HepG2 (cell line): ENCODE results near the gene DDR1. TPM values are rescaled to one million over a fixed set of nuclear protein-coding genes. Genes with fewer than 3 reads are reported as not detected.

Experiments used
- ATAC-seq: fragments of 200-7000 bp; cut with Tn5 transposase; 3 replicates; pipeline ENCODE4 v1.9.1; 2020; ENCODE audit warnings: mild to moderate bottlenecking, moderate library complexity
- BruUV-seq: library from RNA; stranded (reverse); fragments of 400-500 nt; replicated peaks from 2 replicates; lab custom pipeline; 2021; lab: Mats Ljungman, UMichigan
- CTCF ChIA-PET: fragments of 300-600 bp; formaldehyde crosslinking; extraction: SDS; loops from one replicate; lab custom pipeline; 2021; ENCODE audit warnings: low total read pairs, inconsistent platforms, low intra/inter-chr PET ratio; lab: Yijun Ruan, JAX
- POLR2A ChIA-PET: fragments of 350-600 bp; sonication (Branson Sonifier 250); formaldehyde crosslinking; loops from one replicate; lab custom pipeline; 2020; ENCODE audit warnings: antibody characterized with exemption, inconsistent platforms; lab: Yijun Ruan, JAX
- DNase-seq: peaks from one replicate; pipeline ENCODE4 v3.0.0-alpha.2; 2015; ENCODE audit warnings: low spot score
- FAIRE-seq: peaks from 3 replicates; lab custom pipeline; 2011; peaks lifted over from hg19 to GRCh38; lab: Jason Lieb, UNC
- H2AFZ ChIP-seq: one replicate; pipeline ENCODE4 v1.6.1; 2011; ENCODE audit warnings: low read length, inconsistent platforms
- H3K27ac ChIP-seq: fragments of 300-600 bp; 3 replicates; pipeline ENCODE4 v1.8.0; 2011; ENCODE audit warnings: mixed run types, mild to moderate bottlenecking, mixed read lengths, low read length, inconsistent platforms; ENCODE audit not compliant: insufficient read depth; ENCODE audit errors: extremely low read length
- H3K27me3 ChIP-seq, 2 experiments: fragments of 200-600 bp in 1 of 2; 2 replicates in 1 of 2; 3 replicates in 1 of 2; pipeline versions ENCODE4 v1.6.0 to v1.8.0; 2011; ENCODE audit warnings: low read length in 2 of 2, mild to moderate bottlenecking in 2 of 2, moderate library complexity in 2 of 2, inconsistent platforms in 1 of 2; ENCODE audit not compliant: insufficient read depth in 2 of 2, control insufficient read depth in 1 of 2
- H3K36me3 ChIP-seq, 2 experiments: fragments of 200-600 bp in 1 of 2; replicated peaks in 1 of 2; 2 replicates in 1 of 2; 3 replicates in 1 of 2; pipeline versions ENCODE4 v1.5.1 to v1.8.0; 2011; ENCODE audit warnings: low read length in 2 of 2, inconsistent platforms in 1 of 2; ENCODE audit not compliant: insufficient read depth in 2 of 2, control insufficient read depth in 1 of 2
- H3K4me1 ChIP-seq: 2 replicates; pipeline ENCODE4 v1.5.1; 2012; ENCODE audit warnings: low read length, inconsistent platforms; ENCODE audit not compliant: insufficient read depth
- H3K4me2 ChIP-seq: 2 replicates; pipeline ENCODE4 v1.6.0; 2011; ENCODE audit warnings: low read depth, low read length, inconsistent platforms
- H3K4me3 ChIP-seq, 3 experiments: fragments of 200-600 bp in 1 of 3; sonication (generic), shearing (Covaris generic) in 1 of 3; replicated peaks in 1 of 3; 2 replicates each; pipeline ENCODE4 v1.5.1; 2011 to 2016; ENCODE audit warnings: low read length in 3 of 3, inconsistent platforms in 2 of 3, low read depth in 2 of 3, mild to moderate bottlenecking in 2 of 3, control low read depth in 1 of 3, mixed read lengths in 1 of 3; ENCODE audit not compliant: insufficient read depth in 1 of 3
- H3K79me2 ChIP-seq: one replicate; pipeline ENCODE4 v1.6.1; 2011; ENCODE audit warnings: low read length, inconsistent platforms; ENCODE audit not compliant: insufficient read depth
- H3K9ac ChIP-seq: 2 replicates; pipeline ENCODE4 v1.6.0; 2011; ENCODE audit warnings: mild to moderate bottlenecking, low read depth, low read length, inconsistent platforms; ENCODE audit not compliant: insufficient read depth
- H3K9me3 ChIP-seq: 2 replicates; pipeline ENCODE4 v1.5.1; 2012; ENCODE audit warnings: mild to moderate bottlenecking, low read length
- H4K20me1 ChIP-seq: 2 replicates; pipeline ENCODE4 v1.6.0; 2011; ENCODE audit warnings: inconsistent platforms, mild to moderate bottlenecking, low read length, moderate library complexity; ENCODE audit not compliant: insufficient read depth
- AFF4 ChIP-seq: sonication (generic); formaldehyde crosslinking; IDR thresholded peaks from 2 replicates; pipeline ENCODE4 v1.4.0; 2020; ENCODE audit warnings: missing genetic modification reagents
- DMTF1 ChIP-seq: sonication (generic); formaldehyde crosslinking; IDR thresholded peaks from 2 replicates; pipeline ENCODE4 v1.4.0; 2020; ENCODE audit warnings: mild to moderate bottlenecking, missing genetic modification reagents
- DR1 ChIP-seq: sonication (generic); formaldehyde crosslinking; IDR thresholded peaks from 2 replicates; pipeline ENCODE4 v1.8.0; 2021; ENCODE audit warnings: mild to moderate bottlenecking, missing genetic modification reagents, inconsistent platforms
- HNRNPUL1 ChIP-seq: fragments of 200-400 bp; formaldehyde crosslinking; IDR thresholded peaks from 2 replicates; pipeline ENCODE4 v1.6.1; 2017; ENCODE audit warnings: low read depth, mild to moderate bottlenecking, low read length, moderate library complexity
- MBD4 ChIP-seq: IDR thresholded peaks from 2 replicates; pipeline ENCODE4 v1.6.1; 2012; ENCODE audit warnings: low read length, inconsistent platforms, borderline replicate concordance
- PRMT3 ChIP-seq: sonication (generic); formaldehyde crosslinking; IDR thresholded peaks from 2 replicates; pipeline ENCODE4 v1.8.1; 2022; ENCODE audit warnings: low read depth, mild to moderate bottlenecking, moderate library complexity, missing genetic modification reagents, borderline replicate concordance
- STAG1 ChIP-seq: sonication (generic); formaldehyde crosslinking; IDR thresholded peaks from 2 replicates; pipeline ENCODE4 v1.4.0; 2020; ENCODE audit warnings: missing genetic modification reagents
- TAF15 ChIP-seq: fragments of 200-400 bp; formaldehyde crosslinking; IDR thresholded peaks from one replicate; pipeline ENCODE4 v1.6.1; 2018; ENCODE audit warnings: mild to moderate bottlenecking, low read depth, low read length; ENCODE audit not compliant: poor library complexity, severe bottlenecking
- ZBTB1 ChIP-seq: sonication (generic); formaldehyde crosslinking; IDR thresholded peaks from 2 replicates; pipeline ENCODE4 v1.4.0; 2020; ENCODE audit warnings: missing genetic modification reagents, borderline replicate concordance
- ZBTB10 ChIP-seq: sonication (generic); formaldehyde crosslinking; IDR thresholded peaks from 2 replicates; pipeline ENCODE4 v1.4.0; 2020; ENCODE audit warnings: missing genetic modification reagents, borderline replicate concordance
- ZNF224 ChIP-seq: sonication (generic); formaldehyde crosslinking; IDR thresholded peaks from 2 replicates; pipeline ENCODE4 v1.5.0; 2020; ENCODE audit warnings: mild to moderate bottlenecking, missing genetic modification reagents
- ZNF607 ChIP-seq: sonication (generic); formaldehyde crosslinking; IDR thresholded peaks from 2 replicates; pipeline ENCODE4 v1.5.1; 2020; ENCODE audit warnings: missing genetic modification reagents, mild to moderate bottlenecking, borderline replicate concordance
- ZNF670 ChIP-seq: sonication (generic); formaldehyde crosslinking; IDR thresholded peaks from 2 replicates; pipeline ENCODE4 v1.8.0; 2022; ENCODE audit warnings: mild to moderate bottlenecking, missing genetic modification reagents, borderline replicate concordance
- ZSCAN29 ChIP-seq: sonication (generic); formaldehyde crosslinking; conservative IDR thresholded peaks from 2 replicates; pipeline ENCODE4 v1.4.0; 2020; ENCODE audit warnings: mild to moderate bottlenecking, missing genetic modification reagents
- WGBS: methylation state at CpG from one replicate; pipeline ENCODE4 v1.1.6; 2017; ENCODE audit warnings: low lambda C conversion rate; 5-methylcytosine and 5-hydroxymethylcytosine counted together
- in situ Hi-C: cut with HindIII; loops from 2 replicates; pipeline ENCODE4 v1.10.0; 2017; ENCODE audit warnings: low pct_unique_long_range_greater_than_20kb; ENCODE audit not compliant: extremely low pct_ligation_motif_present
- intact Hi-C: fragments of 100-400 bp; cut with micrococcal nuclease; formaldehyde crosslinking; loops from one replicate; pipeline ENCODE4 v1.10.0; 2022; ENCODE audit not compliant: unreplicated experiment
- polyA plus RNA-seq, 8 experiments: library from polyadenylated mRNA; depleted of rRNA in 3 of 8; stranded (reverse) in 7 of 8; unstranded in 1 of 8; fragments of >200 nt; fragmentation: Illumina TruSeq in 4 of 8; extraction: Trizol in 4 of 8; gene quantifications; 2 replicates each; pipeline versions ENCODE4 v1.2.1 to v1.2.3, GENCODE V29; 2011 to 2016; ENCODE audit warnings: low read depth in 4 of 8, missing spikeins in 1 of 8, mixed read lengths in 1 of 8; ENCODE audit not compliant: insufficient read depth in 1 of 8
- total RNA-seq, 5 experiments: library from RNA; depleted of rRNA; stranded (reverse); fragments of >200 nt; fragmentation: Illumina TruSeq; extraction: Trizol; gene quantifications; 2 replicates each; pipeline ENCODE4 v1.2.3, GENCODE V29; 2016; ENCODE audit warnings: low read depth in 1 of 5

DDR1 gene
- total and polyA plus RNA-seq, 2 of the 13 experiments (the other 11 are each of a cell fraction or from before 2014, with no cell fraction given): 16.7 to 20.2 TPM

GRCh38 chr6:30847421-30847970, 36.8 kb upstream of the DDR1 start (continued):
- TF ChIP-seq DMTF1 (CRISPR knock-in tag) (no peak), ZBTB1 (no peak), ZNF607 (CRISPR knock-in tag) (0 out of 2 replicates have a peak, but pooled peaks have one; percentile 30), ZBTB10 (CRISPR knock-in tag) (no peak)
- TF ChIP-seq, all 625 proteins: peak for 2

GRCh38 chr6:30847971-30848436, 36.3 kb upstream of the DDR1 start:
- in situ Hi-C loops (no loop called here), intact Hi-C loops (no loop called here)
- DNase-seq (no peak), FAIRE-seq (no peak), ATAC-seq (no peak)
- Histone ChIP-seq H3K27ac (no peak overlapping the region), H4K20me1 (no peaks in the 10 kb centered on the region), H3K36me3 (no peaks in the 10 kb centered on the region), H3K27me3 (peaks cover 0 to 6% of the 10 kb centered on the region in 2 experiments; a peak in 3 of 5 replicates), H2AFZ (no peak overlapping the region), H3K4me3 (no peak overlapping the region; a peak in 1 of 6 replicates), H3K4me1 (peaks cover 23% of the 10 kb centered on the region), H3K9ac (no peak overlapping the region), H3K9me3 (peaks cover 24% of the 10 kb centered on the region), H3K4me2 (peak overlapping the region; percentile 44), H3K79me2 (no peaks in the 10 kb centered on the region)
- no TSS peak for BruUV-seq
- CTCF ChIA-PET: no interaction called here
- WGBS: 65% methylated on average over 9 of the region's 9 CpGs
- POLR2A ChIA-PET: no interaction called here
- TF ChIP-seq PRMT3 (CRISPR knock-in tag) (no peak), TAF15 (no peak), ZNF670 (CRISPR knock-in tag) (no peak), AFF4 (CRISPR knock-in tag) (no peak), MBD4 (no peak), ZNF224 (CRISPR knock-in tag) (no peak), DR1 (CRISPR knock-in tag) (no peak), HNRNPUL1 (no peak), ZSCAN29 (no peak), STAG1 (no peak)
